HG03354 (cell line): Measurements from ENCODE around the gene MAP7.
"Not testable (repeated sequence)": the region's sequence is repeated elsewhere in the genome, so short reads cannot be mapped to it uniquely, and the experiment has no call there.

ENCODE experiments used
- ATAC-seq: cut with Tn5 transposase; IDR thresholded peaks from one replicate; pipeline ENCODE4 v1.9.1; 2021; ENCODE audit warnings: mild to moderate bottlenecking; ENCODE audit not compliant: unreplicated experiment, poor library complexity, severe bottlenecking

The MAP7 gene

GRCh38 chr6:136511926-136512325 lies 38.3 kb downstream of the MAP7 start:
- no peak for ATAC-seq

GRCh38 chr6:136511397-136511796 lies 38.8 kb downstream of the MAP7 start:
- ATAC-seq, result no peak

GRCh38 chr6:136510782-136511181 lies 39.4 kb downstream of the MAP7 start:
- no peak for ATAC-seq

GRCh38 chr6:136510299-136510698 lies 39.9 kb downstream of the MAP7 start:
- no peak for ATAC-seq

- ATAC-seq, result no peak
These were observed 41.4 kb downstream of the MAP7 start for GRCh38 chr6:136508725-136509392.

- ATAC-seq, result no peak
These were observed 44.0 kb downstream of the MAP7 start for GRCh38 chr6:136506124-136506799.

- no peak for ATAC-seq
These were observed 46.8 kb downstream of the MAP7 start for GRCh38 chr6:136503303-136504029.

- no peak for ATAC-seq
These were observed 47.4 kb downstream of the MAP7 start for GRCh38 chr6:136502786-136503185.

GRCh38 chr6:136501514-136501913 lies 48.7 kb downstream of the MAP7 start:
- ATAC-seq, result no peak

- no peak for ATAC-seq
These were observed 49.1 kb downstream of the MAP7 start for GRCh38 chr6:136501096-136501495.

GRCh38 chr6:136500414-136500813 lies 49.8 kb downstream of the MAP7 start:
- no peak for ATAC-seq

- ATAC-seq, result no peak
These were observed 50.9 kb downstream of the MAP7 start for GRCh38 chr6:136499370-136499769.

GRCh38 chr6:136496449-136496848 lies 53.8 kb downstream of the MAP7 start:
- ATAC-seq, result not testable (repeated sequence)

- no peak for ATAC-seq
These were observed 55.5 kb downstream of the MAP7 start for GRCh38 chr6:136494710-136495109.

GRCh38 chr6:136494059-136494458 lies 56.2 kb downstream of the MAP7 start:
- ATAC-seq, result no peak

- no peak for ATAC-seq
These were observed 57.8 kb downstream of the MAP7 start for GRCh38 chr6:136492409-136492808.

- no peak for ATAC-seq
These were observed 58.5 kb downstream of the MAP7 start for GRCh38 chr6:136491754-136492153.

GRCh38 chr6:136491251-136491650 lies 59.0 kb downstream of the MAP7 start:
- no peak for ATAC-seq

- ATAC-seq, result not testable (repeated sequence)
These were observed 60.6 kb downstream of the MAP7 start for GRCh38 chr6:136489689-136490033.

- ATAC-seq, result no peak
These were observed 62.3 kb downstream of the MAP7 start for GRCh38 chr6:136487759-136488425.
